COLO668 (cell line): Measurements from ENCODE around the gene PAX6.

ENCODE experiments used
- DNase-seq: peaks from one replicate; lab custom pipeline; 2025; ENCODE audit not compliant: unreplicated experiment; lab: John Stamatoyannopoulos, UW

Gene PAX6

GRCh38 chr11:31822927-31823643 is 12.0 kb upstream of the PAX6 start:
- no peak for DNase-seq

- DNase-seq = no peak
These were observed 11.2 kb upstream of the PAX6 start for GRCh38 chr11:31822175-31822926.

GRCh38 chr11:31821766-31822165 is 10.6 kb upstream of the PAX6 start:
- no peak for DNase-seq

GRCh38 chr11:31821235-31821764 is 10.2 kb upstream of the PAX6 start:
- no peak for DNase-seq

- no peak for DNase-seq
These were observed 9.3 kb upstream of the PAX6 start for GRCh38 chr11:31820438-31820818.

GRCh38 chr11:31819621-31820437 is 8.7 kb upstream of the PAX6 start:
- DNase-seq = no peak

GRCh38 chr11:31818874-31819331 is 7.8 kb upstream of the PAX6 start:
- DNase-seq = peak; percentile 36

- no peak for DNase-seq
These were observed 7.3 kb upstream of the PAX6 start for GRCh38 chr11:31818425-31818755.

- DNase-seq = peak; percentile 39
These were observed 6.7 kb upstream of the PAX6 start for GRCh38 chr11:31817621-31818424.

GRCh38 chr11:31817054-31817620 is 6.0 kb upstream of the PAX6 start:
- DNase-seq = peak; percentile 24

GRCh38 chr11:31816468-31817053 is 5.4 kb upstream of the PAX6 start:
- DNase-seq = peak; percentile 46

GRCh38 chr11:31815711-31816467 is 4.8 kb upstream of the PAX6 start:
- peak; percentile 28 for DNase-seq

- no peak for DNase-seq
These were observed 3.2 kb upstream of the PAX6 start for GRCh38 chr11:31814176-31814868.

GRCh38 chr11:31813391-31814175 is 2.5 kb upstream of the PAX6 start:
- DNase-seq = no peak

GRCh38 chr11:31812383-31813381 is 1.6 kb upstream of the PAX6 start:
- DNase-seq = peak; percentile 39
